ENCODE results near the gene BRDT. TPM values are rescaled to one million over a fixed set of nuclear protein-coding genes. Genes with fewer than 3 reads are reported as not detected.

BRDT gene
- under 0.01 TPM in 1 of 2 replicates, not detected in the other for total RNA-seq

GRCh38 chr1:91949356-91949699, at the start of gene BRDT:
BRDT (plus strand) TSS chr1:91949401; CDS start chr1:91962755, 13,354 bp downstream.

Other genes starting within 250 kb of the BRDT start
- gene TGFBR3, start 63.2 kb upstream of the BRDT start, total RNA-seq = 228 and 281 TPM in 2 replicates
- 0.49 and 0.65 TPM in 2 replicates for gene EPHX4, start 80.6 kb downstream of the BRDT start, total RNA-seq
- gene SETSIP, start 126.0 kb downstream of the BRDT start, total RNA-seq = 0.16 TPM in 1 of 2 replicates, not detected in the other
- gene BTBD8, start 130.9 kb downstream of the BRDT start, total RNA-seq = 5.3 and 6.3 TPM in 2 replicates

Measured in hair follicle dermal papilla cell (primary cell).